HG03575 (cell line): ENCODE results near the gene COQ2.
"Not testable (repeated sequence)": the region's sequence is repeated elsewhere in the genome, so short reads cannot be mapped to it uniquely, and the experiment has no call there.

Experiments
- ATAC-seq: cut with Tn5 transposase; IDR thresholded peaks from one replicate; pipeline ENCODE4 v1.9.1; 2021; ENCODE audit not compliant: unreplicated experiment, insufficient number of reproducible peaks, low FRiP score; ENCODE audit errors: extremely low read depth

Gene COQ2

DNA sequence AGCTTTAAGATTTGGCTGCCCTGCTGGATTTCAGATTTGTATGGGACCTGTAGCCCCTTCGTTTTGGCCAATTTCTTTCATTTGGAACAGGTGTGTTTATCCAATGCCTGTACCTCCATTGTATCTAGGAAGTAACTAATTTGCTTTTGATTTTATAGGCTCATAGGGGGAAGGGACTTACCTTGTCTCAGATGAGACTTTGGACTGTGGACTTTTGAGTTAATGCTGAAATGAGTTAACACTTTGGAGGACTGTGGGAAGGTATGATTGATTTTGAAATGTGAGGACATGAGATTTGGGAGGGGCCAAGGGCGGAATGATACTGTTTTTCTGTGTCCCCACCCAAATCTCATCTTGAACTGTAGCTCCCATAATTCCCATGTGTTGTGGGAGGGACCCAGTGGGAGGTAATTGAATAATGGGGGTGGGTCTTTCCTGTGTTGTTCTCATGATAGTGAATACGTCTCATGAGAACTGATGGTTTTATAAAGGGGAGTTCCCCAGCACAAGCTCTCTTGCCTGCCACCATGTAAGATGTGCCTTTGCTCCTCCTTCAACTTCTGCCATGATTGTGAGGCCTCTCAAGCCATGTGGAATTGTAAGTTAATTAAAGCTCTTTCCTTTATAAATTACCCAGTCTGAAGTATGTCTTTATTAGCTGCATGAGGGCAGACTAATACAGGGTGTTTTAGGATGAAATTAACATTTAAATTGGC is 5.6 kb upstream of the COQ2 start:
- not testable (repeated sequence) for ATAC-seq

DNA sequence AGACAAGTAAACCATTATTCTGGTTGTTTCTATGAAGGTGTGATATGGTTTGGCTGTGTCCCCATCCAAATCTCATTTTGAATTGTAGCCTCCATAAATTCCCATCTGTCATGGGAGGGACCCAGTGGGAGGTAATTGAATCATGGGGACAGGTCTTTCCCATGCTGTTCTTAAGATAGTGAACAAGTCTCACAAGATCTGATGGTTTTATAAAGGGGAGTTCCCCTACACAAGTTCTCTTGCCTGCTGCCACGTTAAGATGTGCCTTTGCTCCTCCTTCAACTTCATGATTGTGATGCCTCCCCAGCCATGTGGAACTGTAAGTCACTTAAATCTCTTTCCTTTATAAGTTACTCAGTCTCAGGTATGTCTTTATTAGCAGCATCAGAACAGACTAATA is 3.8 kb upstream of the COQ2 start:
- ATAC-seq = not testable (repeated sequence)

DNA sequence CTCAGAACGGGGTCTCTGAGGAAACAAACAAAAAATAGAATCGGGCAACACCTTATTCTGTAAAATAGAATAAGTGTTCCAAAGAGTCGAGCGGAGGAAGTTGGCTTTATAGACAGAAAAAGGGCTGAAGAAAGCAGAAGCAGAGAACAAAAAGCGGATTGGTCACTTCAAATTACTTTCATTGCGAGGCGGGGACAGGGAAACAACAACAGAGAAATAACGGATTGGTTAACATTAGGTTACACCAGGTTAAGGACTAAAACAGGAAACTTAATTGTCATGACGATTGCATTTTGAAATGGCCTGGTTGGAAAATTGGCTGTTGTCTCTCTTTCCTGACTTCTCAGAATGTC is 433 bp upstream of the COQ2 start:
- no peak for ATAC-seq

DNA sequence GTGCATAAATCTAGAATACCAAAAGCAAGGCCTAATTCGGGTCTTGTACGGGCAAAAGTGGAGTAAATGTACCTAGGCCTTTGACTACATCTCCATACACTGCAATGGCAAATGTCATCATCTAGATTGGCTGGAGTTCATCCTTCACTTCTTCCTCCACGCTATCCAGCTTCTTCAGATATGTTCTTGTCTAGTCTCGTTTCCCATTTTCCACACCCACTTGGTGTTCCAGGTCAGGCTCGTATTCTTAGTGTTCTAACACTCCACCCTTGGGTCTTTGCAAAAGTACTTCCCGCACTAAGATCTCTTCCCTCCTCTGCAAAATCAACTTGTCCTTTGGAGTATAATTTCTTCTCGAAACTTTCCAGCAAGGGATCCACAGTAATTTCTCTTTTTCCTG is 1.4 kb downstream of the COQ2 start:
- no peak for ATAC-seq

DNA sequence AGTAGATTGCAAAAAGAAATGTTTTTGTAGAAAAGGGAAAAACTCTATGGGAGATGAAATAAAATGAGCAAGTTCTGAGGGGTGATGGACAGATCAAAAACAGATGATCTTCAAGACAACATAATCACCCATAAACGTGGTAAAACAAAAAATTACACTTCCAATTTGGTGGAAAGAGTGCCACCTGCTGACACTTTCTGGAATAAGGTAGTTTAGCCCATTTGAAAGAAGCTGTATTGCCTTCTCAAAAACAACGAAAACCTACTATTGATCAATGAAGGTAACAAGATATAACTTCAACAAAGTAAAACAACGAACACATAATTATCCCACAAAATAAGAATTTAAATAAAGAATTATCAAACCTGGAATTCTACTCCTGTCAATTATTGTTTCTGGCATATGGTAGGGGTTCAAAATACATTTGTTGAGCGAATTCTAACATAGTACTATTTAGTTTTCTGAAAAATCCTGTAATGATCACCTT is 2.5 kb downstream of the COQ2 start:
- no peak for ATAC-seq

DNA sequence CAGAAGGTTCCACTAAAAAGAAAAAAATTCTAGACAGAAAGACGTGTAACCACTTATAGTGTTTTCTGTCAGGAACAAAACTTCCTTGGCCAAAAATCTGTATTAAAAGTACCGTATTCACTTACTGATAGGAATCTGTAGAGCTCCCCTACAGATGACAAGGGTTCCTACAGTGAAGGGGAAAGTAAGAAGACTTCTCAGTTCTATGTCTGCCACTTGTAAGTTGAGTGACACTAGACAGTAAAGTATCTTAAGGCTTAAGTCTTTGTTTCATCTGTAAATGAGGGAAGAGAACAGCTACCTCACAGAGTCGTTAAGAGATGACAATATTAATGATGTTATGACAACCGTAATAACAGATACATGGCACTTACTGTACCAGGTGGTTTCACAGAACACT is 3.3 kb downstream of the COQ2 start:
- ATAC-seq = no peak

DNA sequence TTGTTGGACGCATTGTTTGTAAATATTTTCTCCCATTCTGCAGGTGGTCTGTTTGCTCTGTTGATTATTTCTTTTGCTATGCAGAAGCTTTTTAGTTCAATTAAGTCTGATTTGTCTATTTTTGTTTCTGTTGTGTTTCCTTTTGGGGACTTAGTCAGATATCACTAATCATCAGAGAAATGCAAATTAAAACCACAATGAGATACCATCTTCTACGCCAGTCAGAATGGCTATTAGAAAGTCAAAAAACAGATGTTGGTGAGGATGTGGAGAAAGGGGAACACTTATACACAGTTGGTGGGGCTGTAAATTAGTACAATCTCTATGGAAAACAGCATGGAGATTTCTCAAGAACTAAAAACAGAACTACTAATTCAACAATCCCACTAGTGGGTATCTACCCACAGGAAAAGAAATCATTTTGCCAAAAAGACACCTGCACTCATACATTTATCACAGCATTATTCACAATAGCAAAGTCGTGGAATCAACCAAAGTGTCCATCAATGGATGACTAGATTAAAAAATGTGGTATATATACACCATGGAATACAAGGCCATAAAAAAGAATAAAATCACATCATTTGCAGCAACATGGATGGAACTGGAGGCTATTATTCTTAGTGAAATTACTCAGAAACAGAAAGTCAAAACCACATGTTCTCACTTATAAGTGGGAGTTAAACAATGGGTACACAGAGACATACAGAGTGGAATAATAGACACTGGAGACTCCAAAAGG is 8.1 kb downstream of the COQ2 start:
- ATAC-seq = peak; percentile 42

DNA sequence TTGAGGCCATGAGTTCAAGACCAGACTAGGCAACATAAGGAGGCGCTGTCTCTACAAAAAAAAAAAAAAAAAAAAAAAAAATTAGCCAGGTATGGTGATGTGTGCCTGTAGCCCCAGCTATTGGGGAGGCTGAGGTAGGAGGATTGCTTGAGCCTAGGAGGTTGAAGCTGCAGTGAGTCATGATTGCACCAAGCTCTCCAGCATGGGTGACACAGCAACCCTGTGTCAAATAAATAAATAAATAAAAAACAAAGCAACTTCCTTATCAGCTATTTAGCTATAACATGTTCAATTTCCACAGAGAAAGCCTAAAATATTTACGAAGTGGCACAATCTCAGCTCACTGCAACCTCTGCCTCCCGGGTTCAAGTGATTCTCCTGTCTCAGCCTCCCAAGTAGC is 10.7 kb downstream of the COQ2 start:
- ATAC-seq = not testable (repeated sequence)

DNA sequence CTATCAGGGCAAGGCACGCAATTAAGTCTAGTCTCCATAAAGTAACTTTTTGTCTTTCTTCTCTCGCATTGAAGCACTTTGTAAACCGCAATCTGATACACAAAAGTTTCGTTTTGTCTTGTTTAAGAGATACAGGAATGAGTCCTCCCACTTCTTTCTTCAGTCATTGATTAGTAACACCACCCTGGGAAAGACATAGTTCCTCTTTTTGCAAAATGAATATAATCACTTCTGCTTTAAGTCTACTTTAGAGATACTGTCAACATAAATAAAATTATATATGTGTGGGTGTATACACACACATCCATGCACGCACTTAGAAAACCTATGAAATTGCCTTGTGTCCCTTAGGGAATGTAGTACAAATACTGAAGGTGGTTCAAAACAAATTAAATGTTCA is 11.7 kb downstream of the COQ2 start:
- peak; percentile 75 for ATAC-seq

DNA sequence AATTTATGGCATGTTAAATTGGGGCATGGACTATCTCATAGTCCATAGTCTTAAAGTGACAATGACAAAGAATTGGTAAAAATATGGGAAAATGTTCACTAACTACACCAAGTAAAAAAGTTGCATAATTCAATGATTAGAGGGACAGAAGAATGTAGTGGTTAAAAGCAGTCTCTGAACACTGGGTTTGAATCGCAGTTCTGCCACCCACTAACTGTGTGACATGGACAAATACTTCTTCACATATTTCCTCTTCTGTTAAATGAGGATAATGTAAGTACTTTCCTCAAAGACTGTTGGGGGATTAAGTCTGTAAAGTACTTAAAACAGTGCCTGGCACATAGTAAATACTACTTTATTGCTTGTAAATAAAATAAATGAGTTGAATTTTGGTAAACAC is 15.3 kb downstream of the COQ2 start:
- no peak for ATAC-seq

DNA sequence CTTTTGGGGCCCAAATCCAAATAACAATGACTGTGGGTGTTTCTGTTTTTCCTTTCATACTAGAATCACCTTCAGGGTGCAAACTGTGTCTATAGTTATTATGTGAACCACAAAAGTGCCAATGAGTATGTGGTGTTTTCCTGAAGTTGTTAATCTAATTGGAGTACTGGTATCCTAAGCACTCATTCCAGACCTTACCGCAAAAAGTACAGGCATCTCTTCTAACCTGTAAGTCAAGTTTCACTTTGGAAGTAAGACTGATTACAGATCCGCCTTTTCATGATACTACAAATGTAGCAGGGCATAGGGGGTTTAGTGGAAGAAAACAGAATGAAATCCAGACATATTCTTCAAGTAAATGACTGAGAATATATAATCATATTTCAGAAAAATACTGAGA is 16.1 kb downstream of the COQ2 start:
- no peak for ATAC-seq

DNA sequence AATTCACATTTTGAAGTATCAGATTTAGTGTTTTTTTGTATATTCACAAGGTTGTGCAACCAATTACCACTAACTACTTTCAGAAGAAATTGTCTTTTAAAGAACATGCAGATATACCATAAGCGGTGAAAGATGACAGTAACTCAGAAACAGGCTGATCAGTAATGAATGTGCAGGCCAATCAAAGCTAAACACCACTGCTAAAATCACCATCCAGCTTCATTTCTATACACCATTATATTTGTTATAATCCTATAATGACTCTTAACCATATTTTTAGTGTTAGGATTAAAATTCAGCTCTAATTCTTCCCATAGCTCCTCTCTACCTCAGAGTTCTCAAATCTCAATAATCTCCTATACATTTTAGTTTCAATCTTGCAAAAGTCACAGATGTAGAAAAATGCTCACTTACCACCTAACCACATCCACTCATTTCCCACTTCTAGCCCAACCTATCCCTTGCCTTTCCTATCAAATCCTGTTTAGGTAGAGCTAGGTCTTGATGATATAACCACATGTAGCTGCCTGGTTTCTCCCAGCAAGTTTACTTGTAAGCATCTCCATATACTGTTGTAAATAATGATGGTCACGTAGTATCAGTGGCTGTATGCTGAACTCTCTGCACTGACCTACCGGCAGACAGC is 16.6 kb downstream of the COQ2 start:
- ATAC-seq = no peak

DNA sequence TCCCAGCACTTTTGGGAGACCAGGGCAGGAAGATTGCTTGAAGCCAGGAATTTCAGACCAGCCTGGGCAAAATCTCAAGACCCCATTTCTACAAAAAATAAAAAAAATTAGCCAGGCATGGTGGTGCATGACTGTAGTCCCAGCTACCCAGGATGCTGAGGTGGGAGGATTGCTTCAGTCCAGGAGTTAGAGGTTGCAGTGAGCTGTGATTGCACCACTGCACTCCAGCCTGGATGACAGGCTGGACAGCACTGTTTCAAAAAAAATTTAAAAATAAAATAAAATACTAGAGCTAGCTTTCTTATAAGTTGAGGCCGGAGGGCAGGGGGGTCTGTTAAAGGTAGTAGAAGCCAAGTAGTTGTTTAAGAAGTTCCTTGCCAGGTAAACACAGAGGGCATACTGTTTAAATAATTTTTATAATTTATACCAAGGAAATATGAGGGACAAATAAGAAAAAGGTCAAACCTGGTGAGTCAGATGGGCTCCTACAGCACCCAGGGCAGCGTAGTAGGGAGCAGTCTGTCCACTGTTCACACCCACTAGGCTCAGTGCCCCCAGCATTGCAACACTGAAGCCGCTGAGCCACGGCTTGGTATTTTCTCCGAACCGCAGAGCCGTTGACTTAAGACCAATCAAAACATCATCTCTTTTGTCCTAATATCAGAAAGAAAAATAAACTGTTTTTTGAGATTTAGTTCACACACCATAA is 17.3 kb downstream of the COQ2 start:
- no peak for ATAC-seq

DNA sequence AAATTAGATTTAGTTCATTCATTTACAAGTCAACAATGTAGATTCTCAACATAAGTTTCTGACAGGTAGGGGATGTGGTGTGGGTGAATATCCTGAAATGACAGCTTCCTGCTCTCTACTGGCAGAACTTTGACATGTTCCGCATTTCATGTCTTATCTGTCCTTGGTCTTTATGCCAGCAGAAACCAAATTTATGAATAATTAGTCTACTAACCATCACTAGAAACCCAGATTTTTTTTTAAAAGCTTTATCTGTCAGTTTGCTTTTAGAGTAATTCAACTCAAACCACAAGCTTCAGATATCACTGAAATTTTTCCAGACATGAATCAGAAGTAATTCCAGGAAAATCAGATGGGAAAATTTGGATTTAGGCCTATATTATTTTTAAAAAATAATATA is 17.9 kb downstream of the COQ2 start:
- no peak for ATAC-seq

DNA sequence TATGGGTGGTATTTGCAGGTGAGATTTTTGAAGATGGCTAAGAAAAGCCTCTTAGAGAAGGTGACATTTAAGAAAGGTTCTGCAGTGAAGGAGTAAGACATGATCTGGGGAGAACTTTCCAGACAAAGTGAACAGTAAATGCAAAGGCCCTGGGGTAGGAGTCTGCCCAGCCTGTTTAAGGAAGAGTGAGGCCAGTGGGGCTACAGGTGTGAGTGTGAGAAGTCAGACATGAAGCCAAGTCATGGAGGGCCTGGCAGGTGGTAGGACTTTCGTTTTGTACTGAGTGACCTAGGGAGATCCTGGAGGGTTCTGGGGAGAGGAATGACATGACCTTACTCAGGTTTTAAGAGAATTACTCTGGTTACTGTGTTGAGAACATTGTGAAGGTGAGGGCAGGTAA is 21.5 kb downstream of the COQ2 start:
- no peak for ATAC-seq

DNA sequence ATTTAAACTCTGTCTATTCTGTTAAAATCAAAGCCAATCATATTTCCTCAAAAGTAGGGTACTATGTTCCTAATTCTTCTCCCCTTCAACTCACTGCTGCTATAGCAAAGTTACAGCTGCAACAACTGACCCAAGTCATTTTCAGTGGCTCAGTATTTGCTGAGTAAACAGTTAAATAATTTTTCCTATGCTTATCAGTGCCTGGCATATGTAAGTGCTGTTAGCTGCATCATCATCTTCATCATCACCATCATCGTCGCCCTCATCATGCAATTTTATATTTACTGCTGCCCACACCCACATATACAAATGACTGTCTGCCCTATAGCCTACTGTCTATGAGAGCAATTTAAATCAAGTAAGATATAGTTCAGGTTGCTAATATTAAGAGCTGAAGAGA is 21.9 kb downstream of the COQ2 start:
- no peak for ATAC-seq

DNA sequence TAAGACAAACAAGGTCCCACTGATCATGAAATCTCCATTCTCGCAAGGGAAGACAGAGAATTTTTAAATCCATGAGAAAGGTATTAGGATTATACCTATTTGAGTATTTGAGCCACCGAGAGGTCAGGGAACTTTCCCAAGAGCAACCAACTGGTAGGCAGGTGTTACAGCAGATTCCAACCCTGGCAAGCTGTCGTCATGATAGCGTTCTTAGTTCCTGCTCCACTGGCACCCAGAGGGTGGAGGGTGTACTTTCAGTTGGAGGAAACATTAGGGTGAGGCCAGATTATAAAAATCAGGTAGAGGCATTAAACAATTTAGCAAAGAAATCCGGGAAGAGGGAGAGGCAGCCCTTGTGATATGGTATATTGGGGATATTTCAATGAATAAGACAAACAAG is 23.3 kb downstream of the COQ2 start:
- ATAC-seq = no peak

DNA sequence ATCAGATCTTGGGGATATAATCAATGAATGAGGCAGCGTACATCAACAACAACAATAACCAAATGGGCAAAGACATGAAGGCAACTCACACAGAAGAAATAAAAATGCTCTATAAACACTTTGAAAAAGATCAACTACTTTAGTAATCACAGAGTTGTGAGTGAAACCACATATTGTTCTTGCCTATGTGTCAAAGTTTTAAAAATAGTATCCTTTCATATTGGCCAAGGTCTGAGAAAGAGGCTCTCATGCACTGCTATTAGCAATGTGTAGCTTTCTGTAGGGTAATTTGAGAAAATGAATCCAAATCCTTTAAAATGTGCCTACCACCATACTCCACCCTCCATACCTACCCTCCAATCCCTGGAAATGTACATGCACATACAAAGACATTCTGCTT is 25.0 kb downstream of the COQ2 start:
- peak; percentile 33 for ATAC-seq

DNA sequence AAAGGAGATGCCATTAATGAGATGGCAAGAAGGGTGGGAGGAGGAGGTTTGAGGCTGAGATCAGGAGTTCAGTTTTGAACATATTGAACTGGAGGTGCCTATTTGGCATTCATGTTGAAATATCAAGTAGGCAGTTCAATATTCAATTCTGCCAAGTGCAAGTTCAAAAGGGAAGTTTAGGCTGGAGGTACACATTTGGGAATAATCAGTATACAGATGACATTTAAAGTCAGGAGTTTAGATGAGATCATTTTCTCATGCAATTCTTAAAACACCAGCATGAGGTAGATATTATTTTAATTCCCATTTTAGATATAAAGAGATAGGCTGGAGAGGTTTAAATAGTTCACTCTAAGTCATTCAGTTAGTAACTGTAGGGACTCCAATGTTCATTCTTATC is 26.1 kb downstream of the COQ2 start:
- ATAC-seq = no peak

DNA sequence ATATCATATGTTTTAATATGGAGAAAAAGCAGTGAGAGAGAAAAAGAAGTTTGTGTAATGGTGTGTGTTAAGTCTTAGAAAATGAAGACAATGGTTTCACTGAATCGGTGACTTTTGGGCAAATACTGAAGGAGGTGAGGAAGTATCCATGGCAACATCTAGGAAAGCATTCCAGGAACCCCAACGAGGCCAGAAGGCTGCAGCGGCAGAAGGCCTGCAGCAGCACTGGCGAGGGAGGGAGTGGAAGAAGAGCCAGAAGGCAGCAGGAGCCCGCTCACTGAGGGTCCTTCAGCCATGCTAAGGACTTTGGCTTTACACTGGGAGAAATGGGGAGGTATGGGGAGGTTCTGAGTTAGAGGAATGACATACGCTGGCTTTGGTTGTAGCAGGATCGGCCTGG is 26.8 kb downstream of the COQ2 start:
- ATAC-seq = no peak
